ENCODE results near the gene ERBB2. TPM values are rescaled to one million over a fixed set of nuclear protein-coding genes. Genes with fewer than 3 reads are reported as not detected.
A peak's percentile ranks its signal among the peaks of the same experiment; 100 is the strongest.

The ERBB2 gene
- total RNA-seq, 1 donor from 2014 or later, result 7.1 TPM

DNA sequence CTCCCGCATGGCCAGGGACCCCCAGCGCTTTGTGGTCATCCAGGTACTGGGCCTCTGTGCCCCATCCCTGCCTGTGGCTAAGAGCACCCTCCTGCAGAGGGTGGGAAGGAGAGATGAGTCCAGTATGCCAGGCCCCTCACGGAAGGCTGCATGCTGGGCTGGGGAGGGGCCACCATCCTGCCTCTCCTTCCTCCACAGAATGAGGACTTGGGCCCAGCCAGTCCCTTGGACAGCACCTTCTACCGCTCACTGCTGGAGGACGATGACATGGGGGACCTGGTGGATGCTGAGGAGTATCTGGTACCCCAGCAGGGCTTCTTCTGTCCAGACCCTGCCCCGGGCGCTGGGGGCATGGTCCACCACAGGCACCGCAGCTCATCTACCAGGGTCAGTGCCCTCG is 26.8 kb downstream of the ERBB2 start:
- intact Hi-C loops (cut with micrococcal nuclease), result no loop called here
- POLR2A ChIA-PET, result interaction anchor here (0.5 kb wide), 1 partner anchor 10 kb away, joined by 4 read pairs; no protein-coding TSS in a partner anchor
- Mint-ChIP-seq H3K36me3 (ENCODE audit: low read depth) (peaks cover 33% of the 10 kb centered on the region), H3K27ac (no peak overlapping the region), H3K9me3 (no peaks in the 10 kb centered on the region), H3K4me1 (peaks cover 21% of the 10 kb centered on the region), H3K27me3 (no peaks in the 10 kb centered on the region), H3K4me3 (no peak overlapping the region)
- ATAC-seq (ENCODE audit: low read depth) (no peak), DNase-seq (no peak)
- TF ChIP-seq, protein P1, sequence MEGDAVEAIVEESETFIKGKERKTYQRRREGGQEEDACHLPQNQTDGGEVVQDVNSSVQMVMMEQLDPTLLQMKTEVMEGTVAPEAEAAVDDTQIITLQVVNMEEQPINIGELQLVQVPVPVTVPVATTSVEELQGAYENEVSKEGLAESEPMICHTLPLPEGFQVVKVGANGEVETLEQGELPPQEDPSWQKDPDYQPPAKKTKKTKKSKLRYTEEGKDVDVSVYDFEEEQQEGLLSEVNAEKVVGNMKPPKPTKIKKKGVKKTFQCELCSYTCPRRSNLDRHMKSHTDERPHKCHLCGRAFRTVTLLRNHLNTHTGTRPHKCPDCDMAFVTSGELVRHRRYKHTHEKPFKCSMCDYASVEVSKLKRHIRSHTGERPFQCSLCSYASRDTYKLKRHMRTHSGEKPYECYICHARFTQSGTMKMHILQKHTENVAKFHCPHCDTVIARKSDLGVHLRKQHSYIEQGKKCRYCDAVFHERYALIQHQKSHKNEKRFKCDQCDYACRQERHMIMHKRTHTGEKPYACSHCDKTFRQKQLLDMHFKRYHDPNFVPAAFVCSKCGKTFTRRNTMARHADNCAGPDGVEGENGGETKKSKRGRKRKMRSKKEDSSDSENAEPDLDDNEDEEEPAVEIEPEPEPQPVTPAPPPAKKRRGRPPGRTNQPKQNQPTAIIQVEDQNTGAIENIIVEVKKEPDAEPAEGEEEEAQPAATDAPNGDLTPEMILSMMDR (IDR thresholded peaks at IDR 0.05), result no peak
- CTCF ChIA-PET, result no interaction called here

DNA sequence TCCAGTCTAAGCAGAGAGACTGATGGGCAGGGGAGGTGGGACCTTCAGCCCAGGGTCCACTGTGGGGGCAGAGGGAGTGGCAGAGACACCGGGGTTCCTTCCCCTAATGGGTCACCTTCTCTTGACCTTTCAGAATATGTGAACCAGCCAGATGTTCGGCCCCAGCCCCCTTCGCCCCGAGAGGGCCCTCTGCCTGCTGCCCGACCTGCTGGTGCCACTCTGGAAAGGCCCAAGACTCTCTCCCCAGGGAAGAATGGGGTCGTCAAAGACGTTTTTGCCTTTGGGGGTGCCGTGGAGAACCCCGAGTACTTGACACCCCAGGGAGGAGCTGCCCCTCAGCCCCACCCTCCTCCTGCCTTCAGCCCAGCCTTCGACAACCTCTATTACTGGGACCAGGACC is 27.7 kb downstream of the ERBB2 start:
- no peak for ATAC-seq (ENCODE audit: low read depth)
- Mint-ChIP-seq H3K4me1 (peaks cover 21% of the 10 kb centered on the region), H3K4me3 (no peak overlapping the region), H3K9me3 (no peaks in the 10 kb centered on the region), H3K36me3 (ENCODE audit: low read depth) (peaks cover 33% of the 10 kb centered on the region), H3K27ac (no peak overlapping the region), H3K27me3 (no peaks in the 10 kb centered on the region)
- CTCF ChIA-PET, result no interaction called here
- no peak for DNase-seq
- TF ChIP-seq, protein P1 (IDR thresholded peaks at IDR 0.05), result no peak
- POLR2A ChIA-PET, result no interaction called here
- intact Hi-C loops (cut with micrococcal nuclease), result no loop called here

DNA sequence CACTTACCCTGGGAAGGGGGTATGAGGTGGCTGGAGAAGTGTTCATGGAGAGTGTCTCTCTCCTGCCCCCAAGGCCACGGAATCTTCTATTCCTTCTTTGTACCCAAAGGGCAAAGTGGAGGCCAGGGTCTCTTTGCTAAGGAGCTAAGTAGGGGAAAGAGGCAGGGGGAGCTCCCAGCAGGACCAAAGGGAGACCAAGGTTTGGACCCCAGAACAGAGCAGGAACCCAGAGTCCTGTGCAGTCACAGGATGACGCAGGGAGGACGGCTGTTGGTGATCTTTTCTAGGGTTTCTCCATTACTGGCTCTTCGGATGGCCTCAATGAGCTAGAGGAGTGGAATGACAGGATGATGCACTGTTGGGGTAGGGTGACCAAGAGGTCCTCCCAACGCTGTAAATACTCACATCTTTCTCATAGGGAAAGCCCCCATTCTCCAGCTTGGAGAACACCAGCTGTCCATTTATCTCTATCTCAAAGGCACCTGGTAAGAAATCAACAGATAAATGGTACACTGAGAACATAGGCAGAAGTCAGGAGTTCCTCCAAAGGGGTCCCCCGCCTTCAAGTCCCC is 29.5 kb downstream of the ERBB2 start:
- Mint-ChIP-seq H3K36me3 (ENCODE audit: low read depth) (peaks cover 33% of the 10 kb centered on the region), H3K27me3 (no peaks in the 10 kb centered on the region), H3K4me1 (peaks cover 21% of the 10 kb centered on the region), H3K4me3 (peak overlapping the region; percentile 88), H3K9me3 (no peaks in the 10 kb centered on the region), H3K27ac (peak overlapping the region; percentile 86)
- TF ChIP-seq, protein P1 (IDR thresholded peaks at IDR 0.05), result no peak
- POLR2A ChIA-PET, result interaction anchor here (0.5 to 3.1 kb wide), 33 partner anchors 20 to 530 kb away, joined by 3 to 39 read pairs (median 5); partner anchors contain the start of genes IKZF3, PGAP3 and PSMD3
- ATAC-seq (ENCODE audit: low read depth) (no peak), DNase-seq (no peak)
- intact Hi-C loops (cut with micrococcal nuclease), result no loop called here
- CTCF ChIA-PET, result interaction anchor here (0.9 to 3.6 kb wide), 15 partner anchors 7 to 251 kb away, joined by 3 to 29 read pairs (median 6); partner anchors contain the start of genes PGAP3, PNMT and PSMD3

DNA sequence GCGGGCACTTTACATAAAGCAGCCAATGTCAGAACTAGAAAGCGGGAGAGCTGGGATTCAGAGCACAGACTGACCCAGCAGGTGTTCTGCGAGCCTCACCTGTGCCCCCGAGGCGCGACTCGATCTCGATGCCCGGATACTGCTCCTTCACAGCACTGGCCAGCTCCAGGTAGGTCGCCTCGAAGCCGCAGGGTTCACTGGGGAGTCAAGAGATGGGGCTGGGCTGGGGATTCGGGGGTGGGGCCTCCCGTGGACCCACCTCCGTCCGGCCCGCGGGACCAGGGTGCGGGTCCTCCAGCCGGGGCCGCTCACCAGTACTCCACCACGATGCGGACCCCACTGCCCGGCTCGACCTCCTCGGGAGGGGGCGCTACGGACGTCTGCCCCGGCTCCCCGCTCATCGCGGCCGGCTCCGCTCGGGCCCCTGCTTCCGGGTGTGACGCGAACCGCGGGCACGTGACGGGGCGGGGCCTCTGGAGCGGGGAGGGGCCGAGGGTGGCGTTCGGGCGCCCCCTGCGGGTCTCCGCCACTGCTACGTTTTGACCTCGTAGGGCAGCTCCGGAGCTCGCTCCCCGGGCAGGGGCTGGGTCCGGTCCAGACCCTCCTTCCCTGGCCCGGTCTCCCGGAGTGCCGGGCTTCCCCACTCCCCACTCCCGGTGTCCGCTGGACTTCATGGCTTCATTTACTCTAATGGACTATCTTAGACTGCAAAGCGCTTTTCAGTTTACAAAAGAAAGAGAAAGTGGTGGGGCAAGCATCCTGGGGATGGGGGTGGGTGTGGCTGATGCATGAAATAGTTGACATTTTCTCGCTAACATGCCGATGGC is 30.4 kb downstream of the ERBB2 start, which contains the start of gene MIEN1:
TSS of gene MIEN1 (minus strand) at position 438 of the 827 bp plus-strand sequence. CDS start at position 401, 37 bp downstream.
- TF ChIP-seq, protein P1 (IDR thresholded peaks at IDR 0.05), result peak; percentile 64
- ChIA-PET POLR2A (interaction anchor here (0.5 to 3.1 kb wide), 41 partner anchors 9 to 531 kb away, joined by 3 to 39 read pairs (median 5); partner anchors contain the start of genes IKZF3, PGAP3, PNMT and PSMD3), CTCF (interaction anchor here (0.6 to 3.6 kb wide), 20 partner anchors 8 to 250 kb away, joined by 3 to 29 read pairs (median 5); partner anchors contain the start of genes IKZF3, PGAP3, PNMT and PSMD3)
- peak within 1 kb of the TSS; percentile 86 for H3K27ac Mint-ChIP-seq
- H3K27me3 Mint-ChIP-seq, result no peaks in the 10 kb centered on the region
- DNase-seq (peak; percentile 99), ATAC-seq (ENCODE audit: low read depth) (peak; percentile 91)
- H3K36me3 Mint-ChIP-seq (ENCODE audit: low read depth), result peaks cover 29% of the 10 kb centered on the region
- peak within 1 kb of the TSS; percentile 88 for H3K4me3 Mint-ChIP-seq
- H3K4me1 Mint-ChIP-seq, result peaks cover 21% of the 10 kb centered on the region
- H3K9me3 Mint-ChIP-seq, result no peaks in the 10 kb centered on the region
- intact Hi-C loops (cut with micrococcal nuclease), result loop anchor here (1.0 to 5.0 kb wide), 9 partner anchors 24 to 250 kb away; partner anchors contain the start of genes IKZF3, PNMT, PSMD3 and STARD3
